SW 1271 (cell line): ENCODE data around the gene RCC2.

Experiments
- DNase-seq, 2 experiments: peaks; one replicate each; lab custom pipeline; 2025; lab: John Stamatoyannopoulos, UW

RCC2 gene

DNA sequence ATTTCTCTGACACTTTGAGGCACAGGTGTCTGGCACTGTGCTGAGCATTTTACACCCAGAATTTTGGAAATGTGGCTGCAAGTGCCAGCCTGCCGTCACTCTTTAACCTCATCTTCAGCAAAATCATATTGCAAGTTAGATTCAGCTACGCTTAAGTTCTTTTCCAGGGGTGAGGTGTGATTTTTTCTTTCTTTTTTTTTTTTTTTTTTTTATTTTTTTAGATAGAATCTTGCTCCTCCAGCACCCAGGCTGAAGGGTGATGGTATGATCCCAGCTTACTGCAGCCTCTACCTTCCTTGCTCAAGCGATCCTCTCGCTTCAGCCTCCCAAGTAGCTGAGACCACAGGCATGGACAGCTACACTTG lies 2.5 kb upstream of the RCC2 start:
- no peak for DNase-seq

GRCh38 chr1:17441265-17441992 lies 2.0 kb upstream of the RCC2 start:
- no peak for DNase-seq

- no peak for DNase-seq
Measured at GRCh38 chr1:17440827-17441168, 1.3 kb upstream of the RCC2 start.

- DNase-seq: no peak
Measured at GRCh38 chr1:17440074-17440826, 773 bp upstream of the RCC2 start.

DNA sequence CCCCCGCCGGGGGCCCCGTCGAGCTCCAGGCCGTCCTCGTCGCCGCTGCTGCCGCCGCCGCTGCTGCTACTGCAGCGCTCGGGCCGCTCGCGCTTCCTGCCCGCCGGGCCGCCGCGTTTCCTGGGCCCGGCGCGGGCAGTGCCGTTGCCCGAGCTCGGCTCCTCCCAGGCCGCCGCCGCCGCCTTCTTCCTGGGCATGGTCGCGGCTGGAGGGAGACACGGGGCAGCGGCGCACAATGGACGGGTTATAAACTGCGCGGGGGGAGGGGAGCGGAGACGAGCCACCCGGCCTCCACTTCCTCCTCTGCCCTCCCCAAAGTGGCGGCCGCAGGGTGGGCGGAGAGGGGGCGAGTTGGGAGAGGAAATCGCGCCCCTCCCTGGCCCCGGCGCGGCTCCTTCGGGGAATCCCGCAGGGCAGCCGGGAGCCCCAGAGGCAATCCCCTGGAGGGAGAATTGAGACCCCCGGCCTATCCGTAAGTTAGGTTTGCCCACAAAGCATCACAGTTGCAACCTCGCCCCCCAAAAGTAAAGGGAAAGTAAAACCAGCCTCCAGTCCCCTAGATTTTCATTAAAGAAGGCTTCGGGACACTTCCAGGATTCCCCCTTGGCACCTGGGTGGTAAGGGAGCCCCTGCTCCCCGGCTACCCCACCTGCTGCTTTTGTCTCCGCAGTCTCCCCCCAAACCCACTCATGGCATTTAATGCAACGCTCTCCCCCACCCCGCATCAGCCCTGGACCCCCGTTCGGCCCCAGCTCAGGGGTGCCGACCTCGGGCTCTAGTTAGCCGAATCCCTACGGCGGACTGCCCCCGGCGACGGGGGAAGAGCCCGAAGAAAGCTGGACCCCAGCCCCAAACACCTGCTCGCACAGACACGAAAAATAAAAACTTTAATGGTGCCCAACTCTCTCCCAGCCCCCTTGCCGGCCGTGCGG lies 893 bp downstream of the RCC2 start:
- DNase-seq: peak in 1 of 2 experiments; percentile 52

DNA sequence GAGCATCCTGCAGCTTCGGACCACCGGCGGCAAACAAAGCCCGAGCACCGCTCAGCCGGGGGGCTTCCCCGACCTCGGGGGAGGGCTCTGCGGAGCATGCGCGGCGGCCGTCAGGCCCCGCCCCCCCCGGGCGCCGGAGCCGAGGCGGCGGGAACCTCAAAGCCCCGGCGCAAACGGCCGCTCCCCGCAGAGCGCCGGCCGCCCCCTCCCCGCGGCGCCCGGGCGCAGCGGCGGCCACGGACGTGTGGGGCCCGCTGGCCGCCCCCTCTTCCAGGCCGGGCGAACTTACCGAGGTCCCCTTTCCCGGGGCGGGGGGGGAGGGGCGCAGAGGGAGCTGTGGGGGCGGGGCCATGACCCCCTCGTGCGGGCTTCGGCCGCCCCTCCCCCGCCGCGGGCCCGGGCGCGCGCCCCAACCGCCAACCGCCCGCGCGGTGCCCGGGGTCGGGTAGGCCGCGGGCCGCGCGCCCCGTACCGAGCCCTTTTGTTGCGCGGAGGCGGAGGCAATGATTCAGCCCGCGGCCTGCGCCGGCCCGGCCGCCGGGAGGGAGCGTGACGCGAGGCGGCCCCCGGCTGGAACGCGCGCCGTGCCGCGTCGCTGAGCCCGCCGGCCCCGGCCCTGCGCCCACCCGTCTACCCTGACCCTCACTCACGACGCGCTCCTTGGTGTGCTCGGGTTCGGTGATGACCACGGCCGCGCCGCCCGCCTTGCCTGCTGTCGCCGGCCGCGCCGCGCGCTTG lies 1.7 kb downstream of the RCC2 start:
- no peak for DNase-seq

- no peak for DNase-seq
Measured at GRCh38 chr1:17437260-17437579, 2.3 kb downstream of the RCC2 start.

DNA sequence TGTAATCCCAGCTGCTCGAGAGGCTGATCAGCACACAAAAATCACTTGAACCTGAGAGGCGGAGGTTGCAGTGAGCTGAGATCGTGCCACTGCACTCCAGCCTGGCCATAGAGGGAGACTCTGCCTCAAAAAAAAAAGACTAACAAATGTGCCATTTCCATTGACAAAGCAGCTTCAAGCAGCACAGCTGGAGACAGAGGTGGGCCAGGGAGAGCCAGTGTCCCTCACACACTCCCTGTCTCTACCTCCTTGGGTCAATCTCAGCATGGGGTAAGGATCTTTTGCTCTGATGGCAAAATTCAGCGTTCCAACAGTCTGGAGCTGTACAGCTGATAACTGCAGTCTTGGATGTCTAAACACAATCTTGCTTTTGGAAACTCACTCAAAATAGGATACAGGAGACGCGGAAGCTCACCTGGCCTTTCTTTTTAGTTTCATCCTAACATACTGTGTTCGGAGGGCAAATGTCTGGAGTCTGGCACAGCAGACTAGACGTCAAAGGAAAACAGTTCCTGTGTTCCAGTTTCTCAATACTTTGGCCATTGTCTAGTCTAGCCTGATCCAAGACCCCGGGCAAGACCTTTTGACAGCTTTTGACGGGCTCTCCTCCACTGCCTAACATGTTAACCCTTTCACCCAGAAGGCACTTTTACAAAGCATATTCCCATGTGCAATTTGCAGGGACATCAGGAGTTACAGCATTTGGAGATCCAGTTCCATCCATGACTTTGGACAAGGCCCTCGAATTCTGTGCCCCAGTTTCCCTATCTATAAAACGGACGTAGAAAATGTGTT lies 2.9 kb downstream of the RCC2 start:
- no peak for DNase-seq

GRCh38 chr1:17434601-17435000 lies 4.9 kb downstream of the RCC2 start:
- no peak for DNase-seq

- no peak for DNase-seq
Measured at GRCh38 chr1:17434016-17434415, 5.5 kb downstream of the RCC2 start.

DNA sequence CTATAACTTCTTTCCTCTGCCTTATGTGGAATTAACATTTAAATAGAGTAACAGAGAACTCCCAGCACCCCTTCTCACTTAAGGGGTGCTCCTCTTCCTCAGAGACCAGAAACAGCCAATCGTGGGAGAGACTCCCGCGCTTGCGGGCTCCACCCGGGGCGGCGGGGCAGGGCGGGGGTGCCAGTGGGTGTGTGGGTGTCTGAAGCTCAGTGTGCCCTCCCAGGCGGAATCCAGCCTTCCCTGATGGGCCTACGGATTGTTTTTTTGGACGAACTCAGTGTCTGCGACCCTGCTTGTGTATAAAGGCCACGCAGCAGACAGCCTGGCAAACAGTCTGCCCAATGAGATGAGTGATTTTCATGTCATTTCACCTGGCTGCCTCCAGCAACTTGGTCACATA lies 6.2 kb downstream of the RCC2 start:
- DNase-seq: no peak

- no peak for DNase-seq
Measured at GRCh38 chr1:17432412-17432811, 7.1 kb downstream of the RCC2 start.

GRCh38 chr1:17429183-17429582 lies 10.3 kb downstream of the RCC2 start:
- DNase-seq: no peak

GRCh38 chr1:17427696-17428660 lies 11.5 kb downstream of the RCC2 start:
- no peak for DNase-seq

DNA sequence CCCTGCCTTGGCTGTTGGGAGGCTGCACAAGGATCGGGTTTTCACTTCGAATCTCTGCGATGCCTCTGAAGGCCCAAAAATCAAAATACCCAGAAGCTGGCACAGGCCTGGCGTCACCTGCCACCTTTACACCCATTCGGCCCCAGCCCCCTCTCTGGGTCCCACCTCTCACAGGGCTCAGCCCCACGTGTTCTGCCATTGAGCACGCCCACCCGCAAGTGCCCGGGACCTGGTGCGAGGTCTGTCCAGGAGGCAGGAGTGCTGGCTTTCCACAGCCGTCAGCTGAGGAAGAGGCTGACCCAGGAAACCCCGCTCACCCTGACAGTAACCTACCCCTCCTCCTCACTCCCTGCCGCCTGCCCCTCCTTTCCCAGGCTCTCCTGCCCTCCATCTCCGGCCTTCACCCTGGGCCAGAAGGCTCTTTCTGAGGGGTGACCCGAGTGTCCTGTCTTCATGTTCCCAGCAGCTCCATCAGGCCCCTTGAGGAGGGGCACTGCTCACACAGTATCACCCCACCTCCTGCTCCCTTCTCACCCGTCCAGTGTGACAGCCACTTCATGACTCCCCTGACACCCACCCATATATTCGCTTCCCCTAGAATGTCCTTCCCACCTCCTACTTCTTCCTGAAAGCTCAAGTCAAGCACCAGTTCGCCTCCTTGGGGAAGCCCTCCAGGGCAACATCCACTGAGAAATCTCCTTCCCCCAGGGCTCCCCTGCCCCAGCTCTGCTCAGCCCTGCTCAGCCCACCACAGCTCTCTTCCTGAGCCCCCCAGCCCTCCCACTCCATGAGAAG lies 13.5 kb downstream of the RCC2 start:
- DNase-seq: no peak

- DNase-seq: no peak
Measured at GRCh38 chr1:17423781-17424245, 15.7 kb downstream of the RCC2 start.

GRCh38 chr1:17422461-17422860 lies 17.0 kb downstream of the RCC2 start:
- DNase-seq: no peak

GRCh38 chr1:17420391-17420918 lies 19.0 kb downstream of the RCC2 start:
- no peak for DNase-seq
